T follicular helper cell (primary cell): ENCODE measurements around the gene LASP1NB.
"Not testable (repeated sequence)": the region's sequence is repeated elsewhere in the genome, so short reads cannot be mapped to it uniquely, and the experiment has no call there.

Experiments
- DNase-seq: peaks from one replicate; pipeline ENCODE4 v3.0.0-alpha.2; 2020; ENCODE audit warnings: low read depth

Gene LASP1NB

GRCh38 chr17:38967290-38967738 is 41.9 kb downstream of the LASP1NB start, which contains the start of gene FBXO47:
TSS of gene FBXO47 (minus strand) at chr17:38967403. CDS start at chr17:38963025, 4,378 bp downstream.
- peak; percentile 67 for DNase-seq

GRCh38 chr17:38969281-38969680 is 43.9 kb downstream of the LASP1NB start:
- no peak for DNase-seq

- no peak for DNase-seq
Measured at GRCh38 chr17:38970128-38970527, 44.7 kb downstream of the LASP1NB start.

- no peak for DNase-seq
Measured at GRCh38 chr17:38970804-38971203, 45.4 kb downstream of the LASP1NB start.

GRCh38 chr17:38976187-38976551 is 50.8 kb downstream of the LASP1NB start:
- DNase-seq = not testable (repeated sequence)

- DNase-seq = no peak
Measured at GRCh38 chr17:38978180-38978579, 52.8 kb downstream of the LASP1NB start.
